H1 (cell line): Measurements from ENCODE around the gene MRPS26. TPM values are rescaled to one million over a fixed set of nuclear protein-coding genes. Genes with fewer than 3 reads are reported as not detected.

Source experiments
- EP300 ChIP-seq, 2 experiments: IDR thresholded peaks; 1 replicate in 1 of 2; 2 replicates in 1 of 2; pipeline ENCODE4 v1.6.1; 2011 to 2012; ENCODE audit warnings: low read depth in 2 of 2, low read length in 2 of 2, mild to moderate bottlenecking in 2 of 2, borderline replicate concordance in 1 of 2, inconsistent platforms in 1 of 2, moderate library complexity in 1 of 2
- HDAC2 ChIP-seq, 2 experiments: fragments of 300-600 bp in 1 of 2; sonication (generic) in 1 of 2; IDR thresholded peaks; 2 replicates each; pipeline ENCODE4 v1.6.1; 2011 to 2012; ENCODE audit warnings: low read depth in 2 of 2, low read length in 2 of 2, mild to moderate bottlenecking in 2 of 2, moderate library complexity in 2 of 2, borderline replicate concordance in 1 of 2, inconsistent platforms in 1 of 2
- JUND ChIP-seq: IDR thresholded peaks from 2 replicates; pipeline ENCODE4 v1.6.1; 2011; ENCODE audit warnings: mild to moderate bottlenecking, improper control_type of control experiment, low read length
- NRF1 ChIP-seq: IDR thresholded peaks from 2 replicates; pipeline ENCODE4 v1.6.1; 2011; ENCODE audit warnings: mild to moderate bottlenecking, low read depth, low read length, improper control_type of control experiment
- PHF8 ChIP-seq: fragments of 200-600 bp; sonication (generic); conservative IDR thresholded peaks from 2 replicates; pipeline ENCODE4 v1.7.1; 2012; ENCODE audit warnings: low read depth, mild to moderate bottlenecking, inconsistent platforms, low read length, moderate library complexity
- SP4 ChIP-seq: IDR thresholded peaks from 2 replicates; pipeline ENCODE4 v1.6.1; 2012; ENCODE audit warnings: low read length, inconsistent platforms
- polyA plus RNA-seq, 7 experiments: library from polyadenylated mRNA; depleted of rRNA in 3 of 7; stranded (reverse) in 5 of 7; unstranded in 2 of 7; fragments of >200 nt in 5 of 7; fragments of 200-250 nt in 2 of 7; gene quantifications; 1 replicate in 5 of 7; 2 replicates in 1 of 7; 4 replicates in 1 of 7; pipeline versions ENCODE4 v1.2.1 to v1.2.3, GENCODE V29; 2011 to 2013; ENCODE audit warnings: missing spikeins in 2 of 7, mixed read lengths in 2 of 7
- total RNA-seq: library from RNA; stranded (reverse); fragmentation: NEBNext Ultra II Directional; extraction: Animal tissue kit (Norgen Biotek cat#: 25700); gene quantifications from 2 replicates; pipeline ENCODE4 v1.2.1, GENCODE V29; 2021
- TF ChIP-seq, protein P1 (sequence below): fragments of 300-600 bp; sonication (generic); IDR thresholded peaks from 2 replicates; pipeline ENCODE4 v1.7.1; 2012; ENCODE audit warnings: low read length, moderate library complexity, mild to moderate bottlenecking, inconsistent platforms; ENCODE audit not compliant: insufficient replicate concordance
- TF ChIP-seq, protein P2 (sequence below): IDR thresholded peaks from 2 replicates; pipeline ENCODE4 v1.6.1; 2012; ENCODE audit warnings: inconsistent platforms

The MRPS26 gene
- total and polyA plus RNA-seq, 2 of the 8 experiments (the other 6 are each of a cell fraction or from before 2014, with no cell fraction given), result 83.6 to 103 TPM

- TF ChIP-seq, protein P1, sequence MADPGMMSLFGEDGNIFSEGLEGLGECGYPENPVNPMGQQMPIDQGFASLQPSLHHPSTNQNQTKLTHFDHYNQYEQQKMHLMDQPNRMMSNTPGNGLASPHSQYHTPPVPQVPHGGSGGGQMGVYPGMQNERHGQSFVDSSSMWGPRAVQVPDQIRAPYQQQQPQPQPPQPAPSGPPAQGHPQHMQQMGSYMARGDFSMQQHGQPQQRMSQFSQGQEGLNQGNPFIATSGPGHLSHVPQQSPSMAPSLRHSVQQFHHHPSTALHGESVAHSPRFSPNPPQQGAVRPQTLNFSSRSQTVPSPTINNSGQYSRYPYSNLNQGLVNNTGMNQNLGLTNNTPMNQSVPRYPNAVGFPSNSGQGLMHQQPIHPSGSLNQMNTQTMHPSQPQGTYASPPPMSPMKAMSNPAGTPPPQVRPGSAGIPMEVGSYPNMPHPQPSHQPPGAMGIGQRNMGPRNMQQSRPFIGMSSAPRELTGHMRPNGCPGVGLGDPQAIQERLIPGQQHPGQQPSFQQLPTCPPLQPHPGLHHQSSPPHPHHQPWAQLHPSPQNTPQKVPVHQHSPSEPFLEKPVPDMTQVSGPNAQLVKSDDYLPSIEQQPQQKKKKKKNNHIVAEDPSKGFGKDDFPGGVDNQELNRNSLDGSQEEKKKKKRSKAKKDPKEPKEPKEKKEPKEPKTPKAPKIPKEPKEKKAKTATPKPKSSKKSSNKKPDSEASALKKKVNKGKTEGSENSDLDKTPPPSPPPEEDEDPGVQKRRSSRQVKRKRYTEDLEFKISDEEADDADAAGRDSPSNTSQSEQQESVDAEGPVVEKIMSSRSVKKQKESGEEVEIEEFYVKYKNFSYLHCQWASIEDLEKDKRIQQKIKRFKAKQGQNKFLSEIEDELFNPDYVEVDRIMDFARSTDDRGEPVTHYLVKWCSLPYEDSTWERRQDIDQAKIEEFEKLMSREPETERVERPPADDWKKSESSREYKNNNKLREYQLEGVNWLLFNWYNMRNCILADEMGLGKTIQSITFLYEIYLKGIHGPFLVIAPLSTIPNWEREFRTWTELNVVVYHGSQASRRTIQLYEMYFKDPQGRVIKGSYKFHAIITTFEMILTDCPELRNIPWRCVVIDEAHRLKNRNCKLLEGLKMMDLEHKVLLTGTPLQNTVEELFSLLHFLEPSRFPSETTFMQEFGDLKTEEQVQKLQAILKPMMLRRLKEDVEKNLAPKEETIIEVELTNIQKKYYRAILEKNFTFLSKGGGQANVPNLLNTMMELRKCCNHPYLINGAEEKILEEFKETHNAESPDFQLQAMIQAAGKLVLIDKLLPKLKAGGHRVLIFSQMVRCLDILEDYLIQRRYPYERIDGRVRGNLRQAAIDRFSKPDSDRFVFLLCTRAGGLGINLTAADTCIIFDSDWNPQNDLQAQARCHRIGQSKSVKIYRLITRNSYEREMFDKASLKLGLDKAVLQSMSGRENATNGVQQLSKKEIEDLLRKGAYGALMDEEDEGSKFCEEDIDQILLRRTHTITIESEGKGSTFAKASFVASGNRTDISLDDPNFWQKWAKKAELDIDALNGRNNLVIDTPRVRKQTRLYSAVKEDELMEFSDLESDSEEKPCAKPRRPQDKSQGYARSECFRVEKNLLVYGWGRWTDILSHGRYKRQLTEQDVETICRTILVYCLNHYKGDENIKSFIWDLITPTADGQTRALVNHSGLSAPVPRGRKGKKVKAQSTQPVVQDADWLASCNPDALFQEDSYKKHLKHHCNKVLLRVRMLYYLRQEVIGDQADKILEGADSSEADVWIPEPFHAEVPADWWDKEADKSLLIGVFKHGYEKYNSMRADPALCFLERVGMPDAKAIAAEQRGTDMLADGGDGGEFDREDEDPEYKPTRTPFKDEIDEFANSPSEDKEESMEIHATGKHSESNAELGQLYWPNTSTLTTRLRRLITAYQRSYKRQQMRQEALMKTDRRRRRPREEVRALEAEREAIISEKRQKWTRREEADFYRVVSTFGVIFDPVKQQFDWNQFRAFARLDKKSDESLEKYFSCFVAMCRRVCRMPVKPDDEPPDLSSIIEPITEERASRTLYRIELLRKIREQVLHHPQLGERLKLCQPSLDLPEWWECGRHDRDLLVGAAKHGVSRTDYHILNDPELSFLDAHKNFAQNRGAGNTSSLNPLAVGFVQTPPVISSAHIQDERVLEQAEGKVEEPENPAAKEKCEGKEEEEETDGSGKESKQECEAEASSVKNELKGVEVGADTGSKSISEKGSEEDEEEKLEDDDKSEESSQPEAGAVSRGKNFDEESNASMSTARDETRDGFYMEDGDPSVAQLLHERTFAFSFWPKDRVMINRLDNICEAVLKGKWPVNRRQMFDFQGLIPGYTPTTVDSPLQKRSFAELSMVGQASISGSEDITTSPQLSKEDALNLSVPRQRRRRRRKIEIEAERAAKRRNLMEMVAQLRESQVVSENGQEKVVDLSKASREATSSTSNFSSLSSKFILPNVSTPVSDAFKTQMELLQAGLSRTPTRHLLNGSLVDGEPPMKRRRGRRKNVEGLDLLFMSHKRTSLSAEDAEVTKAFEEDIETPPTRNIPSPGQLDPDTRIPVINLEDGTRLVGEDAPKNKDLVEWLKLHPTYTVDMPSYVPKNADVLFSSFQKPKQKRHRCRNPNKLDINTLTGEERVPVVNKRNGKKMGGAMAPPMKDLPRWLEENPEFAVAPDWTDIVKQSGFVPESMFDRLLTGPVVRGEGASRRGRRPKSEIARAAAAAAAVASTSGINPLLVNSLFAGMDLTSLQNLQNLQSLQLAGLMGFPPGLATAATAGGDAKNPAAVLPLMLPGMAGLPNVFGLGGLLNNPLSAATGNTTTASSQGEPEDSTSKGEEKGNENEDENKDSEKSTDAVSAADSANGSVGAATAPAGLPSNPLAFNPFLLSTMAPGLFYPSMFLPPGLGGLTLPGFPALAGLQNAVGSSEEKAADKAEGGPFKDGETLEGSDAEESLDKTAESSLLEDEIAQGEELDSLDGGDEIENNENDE, result no peak
- TF ChIP-seq EP300 (IDR thresholded peaks at IDR 0.05; ENCODE audit: borderline replicate concordance in 1 of 2, low read depth in 2 of 2, low read length in 2 of 2) (no peak), SP4 (no peak), NRF1 (no peak), JUND (no peak), HDAC2 (IDR thresholded peaks at IDR 0.05; ENCODE audit: borderline replicate concordance in 1 of 2, low read depth in 2 of 2, low read length in 2 of 2) (0 out of 4 replicates have a peak, but pooled peaks of 1 of the 2 experiments have one; percentile 4), PHF8 (no peak)
- TF ChIP-seq, protein P2, sequence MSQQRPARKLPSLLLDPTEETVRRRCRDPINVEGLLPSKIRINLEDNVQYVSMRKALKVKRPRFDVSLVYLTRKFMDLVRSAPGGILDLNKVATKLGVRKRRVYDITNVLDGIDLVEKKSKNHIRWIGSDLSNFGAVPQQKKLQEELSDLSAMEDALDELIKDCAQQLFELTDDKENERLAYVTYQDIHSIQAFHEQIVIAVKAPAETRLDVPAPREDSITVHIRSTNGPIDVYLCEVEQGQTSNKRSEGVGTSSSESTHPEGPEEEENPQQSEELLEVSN, result 0 out of 2 replicates have a peak, but pooled peaks have one; percentile 16
Measured at GRCh38 chr20:3046677-3047462, 1.0 kb downstream of the MRPS26 start (continued).
